NCI-H2029 (cell line): ENCODE measurements around the gene CEP295NL.
"Not testable (repeated sequence)": the region's sequence is repeated elsewhere in the genome, so short reads cannot be mapped to it uniquely, and the experiment has no call there.

Experiments
- DNase-seq: peaks from one replicate; lab custom pipeline; 2025; lab: John Stamatoyannopoulos, UW

Gene CEP295NL

DNA sequence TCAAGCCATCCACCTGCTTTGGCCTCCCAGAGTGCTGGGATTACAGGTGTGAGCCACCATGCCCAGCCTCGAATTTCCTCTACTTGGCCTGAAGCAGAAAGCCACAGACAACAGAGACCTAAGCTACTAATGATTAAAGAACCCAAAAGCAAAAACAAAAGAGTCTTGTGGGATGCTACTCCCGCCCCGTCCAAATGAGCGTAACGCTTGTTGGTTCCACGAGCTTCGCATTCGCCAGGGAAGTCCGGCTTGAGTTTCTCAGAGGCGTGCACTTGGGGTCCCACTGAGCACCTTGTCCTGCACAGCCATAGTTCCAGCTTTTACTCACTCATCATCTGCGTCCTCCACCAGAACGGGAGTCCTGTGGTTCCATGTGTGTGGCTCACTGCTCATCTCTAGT, 16.0 kb downstream of the CEP295NL start:
- DNase-seq, result no peak

DNA sequence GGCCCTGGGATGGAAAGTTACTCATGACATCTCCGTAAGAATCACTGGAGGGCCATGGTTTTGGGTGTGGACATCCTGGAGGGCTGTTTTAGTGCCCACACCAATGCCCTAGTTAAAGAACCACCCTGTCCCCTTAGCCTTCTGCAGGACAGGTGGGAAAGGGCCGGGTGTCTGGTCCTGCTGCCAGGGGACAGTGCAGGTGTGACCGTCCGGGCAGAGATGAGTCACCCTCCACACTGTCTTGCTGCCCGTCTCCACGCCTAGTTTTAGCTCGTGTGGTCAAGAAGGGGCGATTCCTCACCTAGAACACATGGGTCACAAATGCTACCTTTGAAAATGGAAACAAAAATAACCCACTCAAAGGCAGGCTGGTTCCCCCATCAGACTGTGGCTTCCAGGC, 17.0 kb downstream of the CEP295NL start:
- no peak for DNase-seq

DNA sequence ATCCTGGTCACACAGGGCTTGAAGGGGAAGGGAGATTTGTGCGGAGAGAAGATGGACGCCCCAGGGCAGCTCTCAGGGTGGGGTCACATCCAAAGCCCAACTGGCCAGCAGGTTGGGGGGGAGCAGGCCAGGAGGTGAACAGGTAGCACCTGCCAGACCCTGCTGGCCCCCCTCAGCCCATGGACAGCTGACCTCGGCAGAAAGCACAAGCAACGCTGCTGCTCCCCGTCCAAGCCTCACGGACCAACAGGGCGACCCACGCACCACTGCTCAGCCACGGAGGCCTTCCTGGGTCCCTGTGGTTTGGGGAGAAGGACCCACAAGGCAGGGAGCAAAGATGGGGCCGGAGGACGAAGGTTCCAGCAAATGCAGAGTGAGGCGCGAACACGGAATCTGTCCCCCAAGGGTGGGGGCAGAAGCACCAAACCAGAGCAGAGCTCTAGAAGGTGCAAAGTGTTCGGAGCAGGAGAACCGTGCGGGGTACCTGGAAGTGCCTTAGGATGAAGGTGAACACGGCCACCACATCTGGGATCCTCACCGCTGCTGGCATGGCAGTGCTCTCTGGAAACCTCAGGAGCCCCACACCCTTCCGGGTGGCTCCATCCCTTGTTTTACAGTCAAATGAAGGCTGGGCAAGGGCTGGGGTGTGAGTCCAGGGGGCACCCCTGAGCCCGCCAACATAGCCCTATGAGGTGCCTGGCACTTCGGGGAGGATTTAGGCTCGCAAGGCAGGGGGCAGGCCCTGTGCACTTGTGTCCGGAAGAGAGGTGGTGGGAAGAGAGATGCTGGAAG, 17.9 kb downstream of the CEP295NL start:
- no peak for DNase-seq

DNA sequence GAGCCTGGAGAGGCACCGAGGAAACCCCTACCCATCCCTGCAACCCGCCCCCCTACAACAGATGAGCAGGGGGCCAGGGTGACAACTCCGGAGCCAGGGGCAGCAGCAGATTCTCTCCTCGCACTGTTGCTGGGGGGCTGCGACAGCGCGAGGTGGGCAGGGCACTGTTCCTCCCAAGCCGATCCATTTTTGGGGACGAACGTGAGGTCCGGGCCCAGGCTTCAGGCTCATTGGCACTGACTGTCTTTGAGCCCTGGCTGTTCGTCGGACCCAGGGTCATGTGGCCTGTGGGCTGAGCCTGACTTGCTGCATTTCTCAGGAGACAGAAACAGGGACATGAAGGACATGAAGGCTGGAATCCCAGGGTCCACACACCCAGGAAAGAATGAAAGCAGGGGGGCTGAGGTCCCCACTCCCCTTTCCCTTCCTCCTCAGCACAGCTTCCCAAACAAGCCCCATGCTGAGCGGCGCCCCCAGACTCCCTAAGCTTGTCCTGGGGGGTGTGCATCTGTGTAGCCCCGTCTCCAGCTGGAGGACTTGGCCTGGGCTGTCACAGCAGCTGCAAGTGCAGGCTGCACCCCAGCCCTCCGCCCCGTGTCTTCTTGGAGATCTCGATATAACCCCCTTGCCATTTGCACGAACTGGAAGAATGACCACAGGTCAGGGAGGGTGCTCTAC, 18.7 kb downstream of the CEP295NL start:
- DNase-seq, result no peak

DNA sequence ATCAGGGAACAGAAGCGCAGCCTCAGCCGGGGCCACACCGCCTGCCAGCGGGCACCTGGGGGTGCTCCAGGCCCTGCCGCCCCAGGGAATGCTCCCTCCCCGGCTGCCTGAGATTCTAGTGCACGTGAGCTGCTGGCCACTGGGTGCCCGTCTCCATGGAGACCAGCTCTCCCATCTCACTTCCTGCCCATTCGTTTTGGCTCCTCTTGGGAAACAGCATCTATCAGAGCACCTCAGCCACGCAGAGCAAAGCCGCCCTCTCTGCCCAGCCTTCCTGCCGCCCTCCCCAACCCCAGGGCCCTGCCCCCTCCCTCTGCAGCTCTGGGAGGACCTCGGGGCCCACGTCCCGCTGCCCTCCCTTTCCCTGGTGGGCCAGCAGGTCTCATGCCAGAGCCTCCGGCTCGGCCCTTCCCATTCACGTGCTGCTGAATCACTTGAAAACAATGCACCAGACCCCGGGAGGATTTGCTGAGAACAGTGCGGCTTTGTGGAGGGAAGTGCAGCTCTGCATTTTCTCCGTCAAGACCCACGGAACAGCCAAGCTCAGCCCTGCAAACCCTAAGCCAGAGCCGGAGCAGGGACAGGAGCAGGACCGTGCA, 19.4 kb downstream of the CEP295NL start:
- DNase-seq, result peak; percentile 20

DNA sequence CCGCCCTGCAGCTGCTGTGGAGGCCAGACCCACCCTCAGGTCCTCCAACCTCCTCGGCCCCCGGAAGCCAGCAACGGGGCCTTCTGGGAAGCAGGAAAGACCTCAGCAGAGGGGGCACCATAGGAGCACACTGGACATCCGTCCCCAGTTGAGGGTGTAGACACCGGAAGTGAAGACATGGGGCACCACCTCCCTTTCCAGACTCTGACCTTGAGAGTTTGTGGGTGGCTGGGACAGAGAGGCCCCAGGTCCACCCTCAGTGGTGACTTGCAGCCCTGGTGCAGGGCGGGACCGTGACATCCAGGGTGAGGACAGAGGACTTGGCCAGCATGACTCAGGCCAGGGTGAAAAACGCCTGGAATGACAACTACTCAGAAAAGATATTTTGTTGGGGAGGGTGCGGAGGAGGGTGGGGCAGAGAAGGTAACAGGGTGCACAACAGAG, 19.9 kb downstream of the CEP295NL start:
- DNase-seq, result no peak

DNA sequence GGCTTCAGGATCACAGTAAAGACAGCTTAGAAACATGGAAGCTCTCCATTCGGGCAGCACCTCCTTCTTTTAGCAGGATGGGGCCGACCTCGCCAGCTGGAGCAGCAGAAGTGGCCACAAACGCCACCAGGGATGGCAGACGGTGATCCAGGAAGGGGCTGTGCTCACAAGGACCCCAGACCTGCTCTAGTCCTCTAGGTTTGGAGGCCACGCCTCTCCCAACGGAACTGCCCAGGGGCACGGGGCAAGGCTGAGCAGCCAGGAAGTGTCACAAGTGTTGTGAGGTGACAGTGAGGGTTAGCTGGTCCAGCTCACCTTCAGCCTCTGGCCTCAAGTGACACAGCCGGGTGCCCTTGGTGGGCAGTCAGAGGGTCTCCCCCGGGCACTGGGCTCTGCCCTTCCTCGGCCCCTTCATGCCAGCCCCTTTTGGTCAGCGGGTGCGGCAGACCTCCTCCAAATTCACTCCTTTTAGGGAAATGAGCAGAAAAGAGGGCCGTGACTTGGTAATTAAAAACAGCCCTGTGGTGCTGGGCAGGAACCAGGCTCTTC, 20.4 kb downstream of the CEP295NL start:
- DNase-seq, result no peak

DNA sequence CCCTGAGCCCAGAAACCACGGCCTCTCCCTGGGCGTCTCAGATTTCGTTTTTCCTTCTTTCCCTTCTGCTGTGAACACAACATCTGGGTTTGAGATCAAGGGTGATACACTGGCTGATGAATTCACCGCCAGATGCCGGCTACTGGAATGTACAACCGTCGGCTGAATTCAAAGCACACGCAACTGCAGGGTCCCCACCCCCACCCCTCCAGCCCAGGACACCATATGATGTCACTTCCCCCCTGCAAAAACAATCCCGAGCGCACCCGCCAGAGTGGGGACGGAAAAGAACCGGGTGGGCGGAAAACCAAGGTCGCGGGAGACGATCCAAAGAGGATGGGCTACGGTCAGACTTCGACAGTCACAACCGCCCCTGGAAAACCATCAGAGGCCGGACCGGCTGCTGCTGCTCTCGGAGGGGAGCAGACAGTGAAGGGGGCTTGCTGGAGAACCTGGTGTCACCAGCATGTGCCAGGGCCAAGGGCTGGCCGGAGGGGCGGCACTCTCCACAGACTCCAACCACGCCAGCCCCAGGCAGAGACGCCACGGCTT, 23.3 kb downstream of the CEP295NL start:
- no peak for DNase-seq

DNA sequence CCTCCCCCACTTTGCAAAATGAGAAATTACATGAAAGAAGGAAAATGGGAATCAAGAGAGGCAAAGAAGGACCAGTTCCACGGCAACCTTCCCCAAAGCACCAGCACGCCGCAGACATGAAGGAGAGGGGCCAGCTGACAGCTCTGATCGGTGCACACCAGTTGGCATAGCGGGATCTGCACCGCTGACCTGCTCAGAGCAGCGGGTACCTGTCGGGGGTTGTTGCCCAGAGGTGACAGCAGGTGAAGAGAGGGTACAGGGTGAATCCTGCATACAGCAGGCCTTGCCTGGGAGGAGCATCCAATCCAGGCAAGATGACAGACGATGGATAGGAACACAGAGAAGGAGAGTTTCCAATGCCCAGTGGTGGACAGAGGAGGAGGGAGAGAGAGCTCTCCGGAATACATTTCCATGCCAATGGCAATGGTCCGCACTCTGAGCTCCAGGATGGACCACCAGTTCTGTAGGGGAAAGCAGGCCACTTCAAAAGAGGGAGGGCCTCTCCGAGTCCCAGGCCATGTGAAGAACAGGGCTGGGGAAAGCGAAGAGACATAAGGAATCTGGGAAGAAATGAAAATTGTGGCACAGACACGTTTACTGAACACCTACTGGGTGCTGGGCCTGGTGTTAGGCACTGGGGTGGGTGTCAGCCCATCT, 24.0 kb downstream of the CEP295NL start:
- DNase-seq, result no peak

DNA sequence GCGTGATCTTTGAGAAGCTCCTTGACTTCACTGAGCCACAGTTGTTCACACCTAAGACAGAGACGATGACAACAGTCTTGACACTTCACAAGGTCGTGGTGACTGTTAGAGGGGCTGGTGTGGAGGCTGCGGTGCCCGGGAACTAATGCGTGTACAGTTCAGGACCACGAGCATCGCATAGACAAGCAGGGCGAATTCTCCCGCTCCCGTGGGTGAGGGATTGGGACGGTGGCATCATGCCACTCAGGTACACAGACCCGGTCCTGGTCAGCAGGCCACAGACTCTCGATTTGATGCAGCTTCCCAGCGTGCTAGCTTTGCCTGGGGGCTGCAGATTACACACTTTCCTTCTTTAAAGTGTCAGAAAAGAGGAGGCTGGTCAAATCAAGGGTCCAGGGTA, 24.7 kb downstream of the CEP295NL start:
- no peak for DNase-seq

DNA sequence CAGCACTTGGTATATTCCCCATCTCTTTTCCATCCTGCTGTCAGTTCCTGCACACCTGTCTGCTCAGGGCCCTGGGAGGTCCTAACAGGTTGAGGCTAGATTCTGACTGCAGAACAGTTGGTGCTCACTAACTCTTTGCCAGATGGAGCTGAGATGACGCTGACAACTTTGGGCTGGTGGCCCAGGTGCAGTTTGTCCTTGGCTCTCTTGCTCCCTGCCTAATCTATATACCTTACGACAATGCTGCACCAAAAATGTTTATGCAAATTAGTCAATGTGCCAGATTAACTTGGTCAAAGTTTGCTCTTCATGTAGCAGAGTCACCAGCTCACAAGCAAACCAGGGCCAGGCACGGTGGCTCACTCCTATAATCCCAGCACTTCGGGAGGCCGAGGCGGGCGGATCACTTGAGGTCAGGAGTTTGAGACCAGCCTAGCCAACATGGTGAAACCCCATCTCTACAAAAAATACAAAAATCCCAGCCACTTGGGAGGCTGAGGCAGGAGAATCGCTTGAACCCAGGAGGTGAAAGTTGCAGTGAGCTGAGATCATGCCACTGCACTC, 26.0 kb downstream of the CEP295NL start:
- not testable (repeated sequence) for DNase-seq

DNA sequence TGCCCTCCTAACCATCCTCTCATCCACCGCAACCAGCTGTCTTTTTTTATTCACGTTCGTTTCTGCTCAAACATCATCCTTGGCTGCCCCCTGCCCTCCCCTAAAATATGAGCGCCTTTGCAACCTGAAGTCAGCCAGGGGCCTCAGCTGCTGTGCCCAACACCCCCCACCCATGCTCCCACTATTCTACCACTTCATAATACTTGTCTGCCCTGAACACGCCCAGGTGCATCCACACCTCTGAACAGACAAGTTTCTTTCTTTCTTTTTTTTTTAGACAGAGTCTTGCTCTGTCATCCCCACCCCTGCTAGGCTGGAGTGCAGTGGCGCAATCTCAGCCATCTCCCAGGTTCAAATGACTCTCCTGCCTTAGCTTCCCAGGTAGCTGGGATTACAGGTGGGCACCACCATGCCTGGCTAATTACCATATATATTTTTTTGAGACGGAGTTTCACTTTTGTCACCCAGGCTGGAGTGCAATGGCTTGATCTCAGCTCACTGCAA, 26.9 kb downstream of the CEP295NL start:
- no peak for DNase-seq

DNA sequence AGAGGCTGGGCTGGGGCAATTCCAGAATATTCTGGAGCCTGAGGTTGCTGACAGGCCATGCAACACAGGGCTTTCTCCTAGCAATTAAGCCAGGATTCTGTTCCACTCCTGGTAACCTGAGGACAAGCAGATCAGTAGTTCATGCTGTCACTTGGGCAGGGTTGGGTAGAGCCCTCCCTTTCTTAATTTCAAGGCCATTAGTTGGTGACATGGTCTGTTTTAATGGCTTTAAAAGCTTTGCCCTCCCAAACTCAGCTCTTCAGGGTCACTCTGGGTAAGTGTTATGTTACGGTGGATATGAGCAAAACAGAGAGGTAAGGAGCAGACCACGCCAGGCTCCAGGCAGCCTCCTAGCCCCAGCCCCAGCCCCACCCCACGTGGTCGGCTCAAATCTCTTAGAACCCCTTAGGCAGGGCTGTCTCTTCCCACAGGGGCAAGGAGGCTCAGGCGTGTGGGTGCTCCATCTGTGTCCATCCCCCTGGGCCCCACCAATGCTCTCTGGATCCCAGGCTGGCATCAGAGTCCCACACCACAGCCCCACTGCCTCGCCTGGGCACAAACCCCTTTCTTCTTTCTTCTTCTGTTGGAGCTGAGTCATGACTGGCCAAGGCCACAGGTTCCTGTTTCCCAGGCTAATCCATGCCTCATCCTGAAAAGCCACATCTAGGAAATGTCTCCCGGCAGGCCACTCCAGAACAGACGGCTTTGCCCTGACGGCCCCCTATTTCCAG, 27.5 kb downstream of the CEP295NL start:
- no peak for DNase-seq

DNA sequence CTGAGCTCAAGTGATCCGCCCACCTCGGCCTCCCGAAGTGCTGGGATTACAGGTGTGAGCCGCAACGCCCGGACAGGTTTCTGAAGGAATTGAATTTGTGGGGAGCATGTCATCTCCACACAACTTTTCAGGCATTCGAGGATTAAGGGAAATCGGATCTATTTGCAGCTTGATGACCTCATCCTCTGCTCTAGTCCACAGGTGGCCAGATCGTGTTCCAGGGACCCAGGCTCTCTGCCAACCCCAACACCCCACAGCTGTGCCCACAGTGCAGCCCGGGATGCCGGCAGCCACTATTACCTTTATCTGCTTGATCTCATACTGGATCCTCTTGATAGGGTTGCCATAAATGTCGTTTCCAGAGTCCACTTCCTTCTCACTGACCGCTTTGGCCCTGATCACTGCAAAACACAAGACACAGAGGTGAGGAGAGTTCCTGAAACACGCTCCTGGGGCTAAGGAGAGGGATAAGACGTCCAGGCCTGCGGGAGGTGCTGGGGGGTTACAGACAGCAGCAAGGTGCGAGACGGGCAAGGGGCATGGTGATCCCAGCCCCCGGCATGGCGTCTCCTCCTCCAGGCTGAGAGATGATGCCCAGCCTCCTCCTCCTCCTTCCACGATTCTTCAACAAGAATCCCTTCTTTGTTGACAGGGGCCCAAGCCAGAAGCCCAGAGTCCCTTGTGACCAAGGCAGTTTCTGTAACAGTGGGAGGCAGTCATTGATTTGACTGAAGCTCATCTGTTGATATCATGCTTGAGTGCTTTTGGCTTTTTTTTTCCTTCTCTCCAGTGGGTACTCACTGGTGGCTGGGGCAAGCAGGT, 29.3 kb downstream of the CEP295NL start:
- DNase-seq, result peak; percentile 86

DNA sequence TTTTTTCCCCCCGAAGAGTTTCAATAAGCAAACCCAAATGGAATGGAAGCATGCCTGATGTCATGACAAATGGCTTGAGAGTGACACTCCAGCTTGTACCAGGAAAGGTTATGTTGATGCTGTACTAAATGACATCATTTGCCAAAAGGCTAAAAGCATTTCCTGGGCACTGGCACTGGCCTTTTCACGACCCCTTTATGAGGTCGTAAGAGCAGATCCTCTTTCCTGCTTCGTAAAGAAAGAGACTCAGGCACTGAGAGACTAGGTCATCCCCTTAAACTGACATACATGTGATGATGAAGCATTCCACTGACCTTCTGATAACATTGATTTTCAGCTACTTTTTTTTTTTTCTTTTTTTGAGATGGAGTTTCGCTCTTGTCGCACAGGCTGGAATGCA, 30.5 kb downstream of the CEP295NL start:
- peak; percentile 72 for DNase-seq

DNA sequence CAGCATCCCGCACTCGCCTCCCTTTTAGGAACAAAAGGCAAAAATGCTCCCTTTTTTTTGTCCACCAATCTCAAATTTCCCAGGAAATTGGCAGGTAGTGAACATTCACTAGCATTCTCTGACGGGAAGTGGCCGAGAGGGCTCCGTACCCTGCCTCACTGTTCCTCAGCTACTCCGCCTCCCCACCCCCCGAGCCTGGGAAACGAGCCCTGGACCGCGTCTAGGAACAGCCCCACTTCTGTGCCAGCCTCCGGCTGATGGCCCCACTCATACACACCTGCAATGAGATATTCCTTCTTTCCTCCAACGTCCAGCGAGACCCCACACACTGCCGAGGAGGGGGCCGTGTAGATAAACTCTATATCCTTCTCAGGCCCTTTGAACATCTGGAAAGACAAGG, 32.4 kb downstream of the CEP295NL start:
- DNase-seq, result no peak

DNA sequence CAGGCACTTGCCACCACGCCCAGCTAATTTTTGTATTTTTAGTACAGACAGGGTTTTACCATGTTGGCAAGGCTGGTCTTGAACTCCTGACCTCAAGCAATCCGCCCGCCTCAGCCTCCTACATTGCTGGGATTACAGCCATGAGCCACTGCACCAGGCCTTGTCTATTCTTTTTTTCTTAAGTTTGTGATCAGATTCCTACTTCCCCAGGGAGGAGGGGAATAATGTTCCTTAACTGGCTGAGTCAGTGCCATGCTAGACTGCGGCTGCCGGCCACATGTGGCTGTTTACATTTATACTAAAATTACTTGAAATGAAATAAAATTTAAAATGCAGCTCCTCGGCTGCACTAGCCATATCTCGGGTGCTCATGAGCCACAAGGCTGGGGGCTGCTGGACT, 34.6 kb downstream of the CEP295NL start:
- no peak for DNase-seq

DNA sequence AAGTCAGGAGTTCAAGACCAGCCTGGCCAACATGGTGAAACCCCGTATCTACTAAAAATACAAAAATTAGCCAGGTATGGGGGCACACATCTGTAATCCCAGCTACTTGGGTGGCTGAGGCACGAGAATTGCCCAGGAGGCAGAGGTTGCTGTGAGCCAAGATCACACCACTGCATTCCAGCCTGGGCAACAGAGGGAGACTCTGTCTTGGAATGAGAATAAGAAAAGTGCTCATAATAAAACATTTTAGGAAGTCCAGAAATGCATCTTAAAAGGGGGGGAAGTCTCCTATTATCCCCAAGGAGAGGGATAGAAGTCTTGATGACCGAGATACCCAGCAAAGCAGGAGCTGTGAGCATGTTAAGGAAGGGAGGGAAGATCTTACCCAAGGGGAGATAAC, 36.0 kb downstream of the CEP295NL start:
- DNase-seq, result not testable (repeated sequence)

DNA sequence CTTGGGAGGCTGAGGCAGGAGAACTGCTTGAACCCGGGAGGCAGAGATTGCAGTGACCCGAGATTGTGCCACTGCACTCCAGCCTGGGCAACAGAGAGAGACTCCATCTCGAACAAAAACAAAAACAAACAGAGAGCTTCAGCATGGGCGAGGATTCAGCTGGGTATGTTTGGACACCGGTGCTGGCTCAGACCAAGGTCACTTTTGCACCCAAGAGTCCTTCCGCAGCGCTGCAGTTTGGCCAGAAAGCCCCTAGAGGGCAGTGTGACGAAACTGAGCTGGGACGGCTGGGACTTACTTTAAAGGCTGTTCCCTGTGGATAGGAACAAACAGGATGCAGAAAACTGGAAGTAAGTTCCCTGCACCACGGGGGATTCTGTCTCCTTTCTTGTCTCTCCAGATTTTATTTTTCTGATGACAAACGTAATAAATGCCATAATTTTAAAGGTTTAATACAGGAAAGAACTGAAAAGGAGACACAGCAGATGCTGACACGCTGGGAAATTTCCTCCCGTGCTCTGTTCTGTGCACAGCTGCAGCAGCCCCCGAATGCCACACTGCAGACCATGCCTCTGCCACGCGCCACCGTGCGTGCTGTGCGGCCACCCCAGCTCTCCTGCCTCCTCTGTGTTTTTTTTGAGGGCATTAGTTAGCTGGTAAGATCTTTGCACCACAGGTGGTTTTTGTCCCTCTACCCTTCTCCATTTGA, 37.2 kb downstream of the CEP295NL start:
- peak; percentile 42 for DNase-seq
